Sigmoid colon (tissue), 4 donors: ENCODE data around the gene CATSPER2.
"Not testable (repeated sequence)": the region's sequence is repeated elsewhere in the genome, so short reads cannot be mapped to it uniquely, and the experiment has no call there.

Source experiments
- CTCF ChIP-seq, 4 experiments: fragments of 450-650 bp in 3 of 4; fragments of 200-600 bp in 1 of 4; IDR thresholded peaks; one replicate each; pipeline ENCODE4 v1.5.1; 2016 to 2019; ENCODE audit warnings: antibody characterized with exemption in 4 of 4, mild to moderate bottlenecking in 3 of 4, moderate library complexity in 2 of 4
- EP300 ChIP-seq, 4 donors: sonication (generic); formaldehyde crosslinking; IDR thresholded peaks; one replicate each; pipeline ENCODE4 v1.6.1; 2017; ENCODE audit warnings: antibody characterized with exemption in 4 of 4
- POLR2A ChIP-seq, 2 donors: fragments of 450-650 bp; IDR thresholded peaks; one replicate each; pipeline ENCODE4 v1.6.1; 2016; ENCODE audit warnings: antibody characterized with exemption in 2 of 2, mild to moderate bottlenecking in 2 of 2, moderate library complexity in 2 of 2
- POLR2AphosphoS5 ChIP-seq, 4 donors: sonication (generic); formaldehyde crosslinking; IDR thresholded peaks; one replicate each; pipeline ENCODE4 v1.6.1; 2017; ENCODE audit warnings: antibody characterized with exemption in 4 of 4

- not testable (repeated sequence) for TF ChIP-seq CTCF, POLR2A, POLR2AphosphoS5, EP300 (IDR thresholded peaks at IDR 0.05)
Observed at GRCh38 chr15:43602233-43602632, 46.4 kb downstream of the CATSPER2 start.
